ENCODE data around the gene CXCL14. TPM values are rescaled to one million over a fixed set of nuclear protein-coding genes. Genes with fewer than 3 reads are reported as not detected.
A peak's percentile ranks its signal among the peaks of the same experiment; 100 is the strongest.

Gene CXCL14
- total and polyA plus RNA-seq, 2 of the 13 experiments (the other 11 are each of a cell fraction or from before 2014, with no cell fraction given): not detected

- Histone ChIP-seq H3K9ac (ENCODE audit: insufficient read depth, low read depth, low read length) (no peak overlapping the region), H4K20me1 (ENCODE audit: insufficient read depth, low read length) (no peaks in the 10 kb centered on the region), H3K4me2 (ENCODE audit: low read depth, low read length) (no peak overlapping the region), H3K36me3 (replicated peaks in 1 of 2; ENCODE audit: control insufficient read depth in 1 of 2, insufficient read depth in 2 of 2, low read length in 2 of 2) (no peaks in the 10 kb centered on the region), H3K9me3 (ENCODE audit: low read length) (no peaks in the 10 kb centered on the region), H3K27me3 (ENCODE audit: control insufficient read depth in 1 of 2, insufficient read depth in 2 of 2, low read length in 2 of 2) (peaks cover 0 to 2% of the 10 kb centered on the region in 2 experiments; a peak in 3 of 5 replicates), H3K4me3 (replicated peaks in 1 of 3; ENCODE audit: insufficient read depth in 1 of 3, low read depth in 2 of 3, low read length in 3 of 3) (no peak overlapping the region), H2AFZ (ENCODE audit: low read length) (no peak overlapping the region), H3K4me1 (ENCODE audit: insufficient read depth, low read length) (no peaks in the 10 kb centered on the region), H3K27ac (ENCODE audit: extremely low read length, insufficient read depth, low read length) (no peak overlapping the region), H3K79me2 (ENCODE audit: insufficient read depth, low read length) (no peaks in the 10 kb centered on the region)
- no TSS peak for BruUV-seq (replicated peaks)
- CTCF ChIA-PET (ENCODE audit: low intra/inter-chr PET ratio, low total read pairs): interaction anchor here (0.7 to 2.3 kb wide), 5 partner anchors 12 to 107 kb away, joined by 3 to 20 read pairs (median 3); no protein-coding TSS in a partner anchor
- DNase-seq (ENCODE audit: low spot score) (peak; percentile 42), FAIRE-seq (peak; percentile 73), ATAC-seq (peak; percentile 80)
- intact Hi-C loops (cut with micrococcal nuclease; ENCODE audit: unreplicated experiment): loop anchor here (2.0 kb wide), 1 partner anchor 103 kb away; no protein-coding TSS in a partner anchor
- in situ Hi-C loops (cut with HindIII; ENCODE audit: extremely low pct_ligation_motif_present, low pct_unique_long_range_greater_than_20kb): loop anchor here (10.0 to 25.0 kb wide), 2 partner anchors 159 to 546 kb away; no protein-coding TSS in a partner anchor
- POLR2A ChIA-PET: no interaction called here
- 13% methylated on average over 9 of the region's 16 CpGs for WGBS (ENCODE audit: low lambda C conversion rate)
- TF ChIP-seq CHD2 (IDR thresholded peaks at IDR 0.05; ENCODE audit: low read depth, low read length): no peak
- peak in 1 of 2 experiments; percentile 56; a peak in 1 of 4 replicates for TF ChIP-seq HMGXB4 (CRISPR knock-in tag; IDR thresholded peaks at IDR 0.05; ENCODE audit: borderline replicate concordance in 1 of 2, low read depth in 1 of 2)
- TF ChIP-seq RAD21 (CRISPR knock-in tag; IDR thresholded peaks at IDR 0.05): peak; percentile 40
- TF ChIP-seq SRSF9 (IDR thresholded peaks at IDR 0.05; ENCODE audit: borderline replicate concordance, insufficient read depth, low read depth, low read length, poor library complexity, severe bottlenecking): no peak
- TF ChIP-seq, protein P1, sequence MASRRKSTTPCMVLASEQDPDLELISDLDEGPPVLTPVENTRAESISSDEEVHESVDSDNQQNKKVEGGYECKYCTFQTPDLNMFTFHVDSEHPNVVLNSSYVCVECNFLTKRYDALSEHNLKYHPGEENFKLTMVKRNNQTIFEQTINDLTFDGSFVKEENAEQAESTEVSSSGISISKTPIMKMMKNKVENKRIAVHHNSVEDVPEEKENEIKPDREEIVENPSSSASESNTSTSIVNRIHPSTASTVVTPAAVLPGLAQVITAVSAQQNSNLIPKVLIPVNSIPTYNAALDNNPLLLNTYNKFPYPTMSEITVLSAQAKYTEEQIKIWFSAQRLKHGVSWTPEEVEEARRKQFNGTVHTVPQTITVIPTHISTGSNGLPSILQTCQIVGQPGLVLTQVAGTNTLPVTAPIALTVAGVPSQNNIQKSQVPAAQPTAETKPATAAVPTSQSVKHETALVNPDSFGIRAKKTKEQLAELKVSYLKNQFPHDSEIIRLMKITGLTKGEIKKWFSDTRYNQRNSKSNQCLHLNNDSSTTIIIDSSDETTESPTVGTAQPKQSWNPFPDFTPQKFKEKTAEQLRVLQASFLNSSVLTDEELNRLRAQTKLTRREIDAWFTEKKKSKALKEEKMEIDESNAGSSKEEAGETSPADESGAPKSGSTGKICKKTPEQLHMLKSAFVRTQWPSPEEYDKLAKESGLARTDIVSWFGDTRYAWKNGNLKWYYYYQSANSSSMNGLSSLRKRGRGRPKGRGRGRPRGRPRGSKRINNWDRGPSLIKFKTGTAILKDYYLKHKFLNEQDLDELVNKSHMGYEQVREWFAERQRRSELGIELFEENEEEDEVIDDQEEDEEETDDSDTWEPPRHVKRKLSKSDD (CRISPR knock-in tag; IDR thresholded peaks at IDR 0.05; ENCODE audit: low read depth): no peak
- no peak for TF ChIP-seq TFDP2 (CRISPR knock-in tag; IDR thresholded peaks at IDR 0.05)
- TF ChIP-seq NFYC (CRISPR knock-in tag; IDR thresholded peaks at IDR 0.05): no peak
- TF ChIP-seq ZFP36 (IDR thresholded peaks at IDR 0.05; ENCODE audit: borderline replicate concordance, low read depth, low read length, partially characterized antibody): no peak
- TF ChIP-seq, protein P2, sequence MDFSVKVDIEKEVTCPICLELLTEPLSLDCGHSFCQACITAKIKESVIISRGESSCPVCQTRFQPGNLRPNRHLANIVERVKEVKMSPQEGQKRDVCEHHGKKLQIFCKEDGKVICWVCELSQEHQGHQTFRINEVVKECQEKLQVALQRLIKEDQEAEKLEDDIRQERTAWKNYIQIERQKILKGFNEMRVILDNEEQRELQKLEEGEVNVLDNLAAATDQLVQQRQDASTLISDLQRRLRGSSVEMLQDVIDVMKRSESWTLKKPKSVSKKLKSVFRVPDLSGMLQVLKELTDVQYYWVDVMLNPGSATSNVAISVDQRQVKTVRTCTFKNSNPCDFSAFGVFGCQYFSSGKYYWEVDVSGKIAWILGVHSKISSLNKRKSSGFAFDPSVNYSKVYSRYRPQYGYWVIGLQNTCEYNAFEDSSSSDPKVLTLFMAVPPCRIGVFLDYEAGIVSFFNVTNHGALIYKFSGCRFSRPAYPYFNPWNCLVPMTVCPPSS (IDR thresholded peaks at IDR 0.05): no peak
- peak; percentile 76 for TF ChIP-seq XRCC5 (optimal IDR thresholded peaks at IDR 0.05; ENCODE audit: low read length)
- TF ChIP-seq, protein P3, sequence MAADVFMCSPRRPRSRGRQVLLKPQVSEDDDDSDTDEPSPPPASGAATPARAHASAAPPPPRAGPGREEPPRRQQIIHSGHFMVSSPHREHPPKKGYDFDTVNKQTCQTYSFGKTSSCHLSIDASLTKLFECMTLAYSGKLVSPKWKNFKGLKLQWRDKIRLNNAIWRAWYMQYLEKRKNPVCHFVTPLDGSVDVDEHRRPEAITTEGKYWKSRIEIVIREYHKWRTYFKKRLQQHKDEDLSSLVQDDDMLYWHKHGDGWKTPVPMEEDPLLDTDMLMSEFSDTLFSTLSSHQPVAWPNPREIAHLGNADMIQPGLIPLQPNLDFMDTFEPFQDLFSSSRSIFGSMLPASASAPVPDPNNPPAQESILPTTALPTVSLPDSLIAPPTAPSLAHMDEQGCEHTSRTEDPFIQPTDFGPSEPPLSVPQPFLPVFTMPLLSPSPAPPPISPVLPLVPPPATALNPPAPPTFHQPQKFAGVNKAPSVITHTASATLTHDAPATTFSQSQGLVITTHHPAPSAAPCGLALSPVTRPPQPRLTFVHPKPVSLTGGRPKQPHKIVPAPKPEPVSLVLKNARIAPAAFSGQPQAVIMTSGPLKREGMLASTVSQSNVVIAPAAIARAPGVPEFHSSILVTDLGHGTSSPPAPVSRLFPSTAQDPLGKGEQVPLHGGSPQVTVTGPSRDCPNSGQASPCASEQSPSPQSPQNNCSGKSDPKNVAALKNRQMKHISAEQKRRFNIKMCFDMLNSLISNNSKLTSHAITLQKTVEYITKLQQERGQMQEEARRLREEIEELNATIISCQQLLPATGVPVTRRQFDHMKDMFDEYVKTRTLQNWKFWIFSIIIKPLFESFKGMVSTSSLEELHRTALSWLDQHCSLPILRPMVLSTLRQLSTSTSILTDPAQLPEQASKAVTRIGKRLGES (CRISPR knock-in tag; IDR thresholded peaks at IDR 0.05; ENCODE audit: borderline replicate concordance): no peak
- TF ChIP-seq RXRB (CRISPR knock-in tag; IDR thresholded peaks at IDR 0.05; ENCODE audit: borderline replicate concordance): 0 out of 2 replicates have a peak, but pooled peaks have one; percentile 19
Measured at GRCh38 chr5:135565725-135566421, 12.9 kb downstream of the CXCL14 start.

Measured in HepG2 (cell line).